ENCODE results near the gene AK3.
"Not testable (repeated sequence)": the region's sequence is repeated elsewhere in the genome, so short reads cannot be mapped to it uniquely, and the experiment has no call there.

The AK3 gene

DNA sequence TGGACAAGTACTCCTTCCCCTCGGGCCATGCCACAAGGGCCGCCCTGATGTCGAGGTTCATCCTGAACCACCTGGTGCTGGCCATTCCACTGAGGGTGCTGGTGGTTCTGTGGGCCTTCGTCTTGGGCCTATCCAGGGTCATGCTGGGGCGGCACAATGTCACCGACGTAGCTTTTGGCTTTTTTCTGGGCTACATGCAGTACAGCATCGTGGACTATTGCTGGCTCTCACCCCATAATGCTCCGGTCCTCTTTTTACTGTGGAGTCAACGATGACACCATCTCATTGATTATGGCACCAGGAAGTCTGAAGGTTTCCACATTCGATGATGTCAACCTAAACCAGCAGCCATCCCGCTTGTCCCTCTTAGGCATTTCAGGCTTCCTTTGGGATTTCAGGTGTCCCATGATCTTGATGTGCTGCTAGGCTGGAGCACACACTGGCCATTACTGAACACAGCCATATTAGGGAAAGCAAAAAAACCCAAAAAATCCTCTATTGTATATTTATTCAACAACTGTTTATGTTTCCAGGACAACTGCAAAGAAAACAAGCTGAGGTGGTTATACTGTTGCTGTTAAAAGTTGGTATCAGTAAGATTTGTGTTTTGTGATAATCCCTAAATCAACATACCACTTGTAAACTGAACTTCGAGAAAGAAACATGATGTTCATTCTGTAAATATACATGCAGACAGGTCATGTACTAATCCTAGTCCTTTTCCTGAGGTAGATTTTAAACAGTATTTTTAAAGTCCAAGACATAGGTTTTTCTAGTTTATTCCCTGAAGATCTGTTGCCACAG, 77.8 kb downstream of the AK3 start:
- peak; percentile 8 for DNase-seq

DNA sequence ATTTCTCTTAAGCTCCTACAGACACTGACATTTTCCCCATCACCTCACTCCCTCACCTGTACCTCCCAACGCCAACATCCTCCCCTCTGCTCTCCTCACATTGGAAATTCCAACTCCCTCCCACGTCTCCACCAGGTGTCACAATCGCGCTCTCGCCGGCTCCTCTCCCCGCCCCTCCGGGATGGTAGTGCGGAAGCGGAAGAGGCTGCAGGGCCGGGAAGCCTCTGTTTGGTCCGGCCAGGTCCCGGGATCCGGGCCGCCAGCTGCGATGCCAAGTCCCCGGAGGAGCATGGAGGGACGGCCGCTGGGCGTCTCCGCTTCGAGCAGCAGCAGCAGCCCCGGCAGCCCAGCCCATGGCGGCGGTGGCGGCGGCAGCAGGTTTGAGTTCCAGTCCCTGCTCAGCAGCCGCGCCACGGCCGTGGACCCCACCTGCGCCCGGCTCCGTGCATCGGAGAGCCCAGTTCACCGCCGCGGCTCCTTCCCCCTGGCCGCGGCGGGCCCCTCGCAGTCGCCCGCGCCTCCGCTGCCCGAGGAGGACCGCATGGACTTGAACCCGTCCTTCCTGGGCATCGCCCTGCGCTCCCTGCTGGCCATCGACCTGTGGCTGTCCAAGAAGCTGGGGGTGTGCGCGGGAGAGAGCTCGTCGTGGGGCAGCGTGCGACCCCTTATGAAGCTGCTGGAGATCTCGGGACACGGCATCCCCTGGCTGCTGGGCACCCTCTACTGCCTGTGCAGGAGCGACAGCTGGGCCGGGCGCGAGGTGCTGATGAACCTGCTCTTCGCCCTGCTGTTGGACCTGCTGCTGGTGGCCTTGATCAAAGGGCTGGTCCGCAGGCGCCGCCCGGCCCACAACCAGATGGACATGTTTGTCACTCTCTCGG, 78.7 kb downstream of the AK3 start, which contains the start of gene PLPP6:
Gene PLPP6 (plus strand): TSS at position 187 of the 881 bp plus-strand sequence. CDS start 82 bp downstream, at position 269.
- DNase-seq, result peak; percentile 86

GRCh38 chr9:4661611-4662010, 79.4 kb downstream of the AK3 start:
- no peak for DNase-seq

DNA sequence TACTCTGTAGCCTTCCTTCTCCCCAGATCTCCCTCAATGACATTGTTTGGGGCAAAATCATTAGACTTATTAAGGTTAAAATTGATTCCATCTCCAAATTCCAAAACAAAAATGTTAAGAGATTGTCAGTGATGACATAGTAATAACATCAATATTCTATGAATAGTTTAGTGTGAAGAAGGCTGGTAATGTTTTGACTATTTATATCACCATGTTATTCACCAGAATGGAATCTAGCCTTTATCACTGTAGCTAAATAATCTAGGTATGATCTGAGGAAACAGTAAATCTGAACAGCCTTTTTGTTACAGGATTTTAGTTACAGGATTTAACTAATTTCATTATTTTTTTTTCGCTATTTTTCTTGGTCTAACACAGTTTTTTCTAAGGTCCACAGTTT, 79.8 kb downstream of the AK3 start:
- DNase-seq, result no peak

GRCh38 chr9:4660665-4661064, 80.3 kb downstream of the AK3 start:
- DNase-seq, result not testable (repeated sequence)
